CD1c-positive myeloid dendritic cell (primary cell): ENCODE data around the gene CNTRL.
"Not testable (repeated sequence)": the region's sequence is repeated elsewhere in the genome, so short reads cannot be mapped to it uniquely, and the experiment has no call there.

Experiments
- DNase-seq: peaks from one replicate; pipeline ENCODE4 v3.0.0-alpha.2; 2016; ENCODE audit errors: extremely low spot score

CNTRL gene

DNA sequence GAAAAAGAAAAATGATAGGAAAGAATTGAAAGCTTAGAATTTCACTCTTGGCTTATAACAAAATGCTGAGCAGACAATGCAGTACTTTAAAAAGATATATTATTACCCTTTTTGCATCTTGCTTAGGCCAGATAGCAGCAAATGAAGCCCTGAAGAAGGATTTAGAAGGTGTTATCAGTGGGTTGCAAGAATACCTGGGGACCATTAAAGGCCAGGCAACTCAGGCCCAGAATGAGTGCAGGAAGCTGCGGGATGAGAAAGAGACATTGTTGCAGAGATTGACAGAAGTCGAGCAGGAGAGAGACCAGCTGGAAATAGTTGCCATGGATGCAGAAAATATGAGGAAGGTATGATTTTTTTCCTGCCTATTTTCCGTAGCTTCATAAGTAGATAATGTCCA is 50.8 kb downstream of the CNTRL start:
- DNase-seq, result no peak

- DNase-seq, result not testable (repeated sequence)
Measured at GRCh38 chr9:121129384-121129783, 54.6 kb downstream of the CNTRL start.

- DNase-seq, result peak; percentile 11
Measured at GRCh38 chr9:121133104-121133816, 58.5 kb downstream of the CNTRL start.

DNA sequence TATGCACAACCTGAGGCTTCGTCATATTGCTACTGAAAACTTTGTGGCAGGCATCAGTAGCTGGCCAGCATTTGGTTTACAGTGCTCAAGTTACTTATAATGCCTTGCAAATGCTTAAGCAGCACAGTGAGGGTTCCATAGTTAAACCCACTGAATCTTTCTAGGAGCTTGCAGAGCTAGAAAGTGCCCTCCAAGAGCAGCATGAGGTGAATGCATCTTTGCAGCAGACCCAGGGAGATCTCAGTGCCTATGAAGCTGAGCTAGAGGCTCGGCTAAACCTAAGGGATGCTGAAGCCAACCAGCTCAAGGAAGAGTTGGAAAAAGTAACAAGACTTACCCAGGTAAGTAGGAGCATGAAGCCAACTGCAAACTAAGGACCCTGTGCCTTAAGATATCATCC is 60.9 kb downstream of the CNTRL start:
- no peak for DNase-seq

DNA sequence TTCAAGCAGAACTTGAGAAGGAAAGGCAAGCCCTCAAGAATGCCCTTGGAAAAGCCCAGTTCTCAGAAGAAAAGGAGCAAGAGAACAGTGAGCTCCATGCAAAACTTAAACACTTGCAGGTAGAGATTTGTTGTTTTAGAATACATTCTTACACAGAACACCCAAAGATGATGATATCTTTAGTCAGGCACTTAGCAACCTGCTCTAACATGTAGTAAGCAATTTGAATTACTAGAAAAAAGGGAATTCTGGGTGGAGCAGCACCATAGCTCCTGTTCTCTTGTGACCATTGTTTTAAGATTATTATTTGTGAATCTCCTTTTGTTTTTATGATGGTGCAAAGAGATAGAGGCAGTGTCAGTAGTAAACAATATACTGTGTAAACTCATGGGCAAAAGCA is 63.8 kb downstream of the CNTRL start:
- DNase-seq, result no peak

- DNase-seq, result no peak
Measured at GRCh38 chr9:121138973-121139372, 64.2 kb downstream of the CNTRL start.

DNA sequence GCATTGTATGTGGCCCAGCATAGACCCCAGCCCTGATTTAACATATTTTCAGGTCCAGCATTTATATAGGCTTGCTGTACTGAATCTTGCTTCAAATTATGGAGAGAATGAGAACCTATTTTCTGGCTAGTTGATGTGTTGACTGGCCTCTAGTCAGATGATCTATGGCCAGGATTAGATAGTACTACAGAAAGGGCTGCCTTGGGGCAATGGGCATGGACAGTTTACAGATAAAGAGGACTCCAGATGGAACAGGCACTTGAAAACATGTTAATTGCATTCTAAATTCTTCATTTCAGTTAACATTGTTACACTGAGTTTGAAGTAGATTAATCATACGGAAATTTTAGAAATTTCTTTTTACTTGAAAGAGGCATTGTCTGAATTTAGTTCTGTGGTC is 65.4 kb downstream of the CNTRL start:
- no peak for DNase-seq

- no peak for DNase-seq
Measured at GRCh38 chr9:121141306-121141705, 66.6 kb downstream of the CNTRL start.

DNA sequence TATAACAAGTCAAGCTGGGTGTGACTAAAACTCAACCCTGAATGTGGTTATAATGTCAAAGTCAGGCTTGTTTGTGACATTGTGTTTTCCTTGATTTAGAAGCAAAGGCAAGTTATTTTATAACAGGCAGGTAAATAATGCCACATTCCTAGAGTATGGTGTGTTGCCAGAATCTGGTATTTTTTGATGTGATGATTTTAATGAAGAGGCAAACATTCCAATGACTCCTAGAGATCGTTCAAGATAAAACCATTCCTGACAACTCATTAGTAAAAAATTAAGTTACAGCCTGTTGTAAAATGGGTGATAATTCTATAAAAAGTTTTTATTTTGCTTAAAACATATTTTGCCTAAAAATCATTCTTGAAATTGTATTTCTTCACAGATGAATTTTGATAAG is 67.0 kb downstream of the CNTRL start:
- DNase-seq, result no peak

DNA sequence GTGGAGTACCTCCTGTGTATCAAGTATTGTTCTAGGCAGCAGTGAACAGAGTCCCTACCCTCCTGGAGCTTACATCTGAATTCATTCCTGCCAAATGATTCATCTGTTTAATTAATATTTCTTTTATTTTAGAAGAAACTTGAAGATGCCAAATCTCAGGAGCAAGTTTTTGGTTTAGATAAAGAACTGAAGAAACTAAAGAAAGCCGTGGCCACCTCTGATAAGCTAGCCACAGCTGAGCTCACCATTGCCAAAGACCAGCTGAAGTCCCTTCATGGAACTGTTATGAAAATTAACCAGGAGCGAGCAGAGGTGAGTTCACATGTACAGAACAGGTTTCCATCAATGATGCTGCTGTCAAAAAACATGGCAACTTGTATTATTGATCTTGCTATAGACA is 69.0 kb downstream of the CNTRL start:
- DNase-seq, result no peak

DNA sequence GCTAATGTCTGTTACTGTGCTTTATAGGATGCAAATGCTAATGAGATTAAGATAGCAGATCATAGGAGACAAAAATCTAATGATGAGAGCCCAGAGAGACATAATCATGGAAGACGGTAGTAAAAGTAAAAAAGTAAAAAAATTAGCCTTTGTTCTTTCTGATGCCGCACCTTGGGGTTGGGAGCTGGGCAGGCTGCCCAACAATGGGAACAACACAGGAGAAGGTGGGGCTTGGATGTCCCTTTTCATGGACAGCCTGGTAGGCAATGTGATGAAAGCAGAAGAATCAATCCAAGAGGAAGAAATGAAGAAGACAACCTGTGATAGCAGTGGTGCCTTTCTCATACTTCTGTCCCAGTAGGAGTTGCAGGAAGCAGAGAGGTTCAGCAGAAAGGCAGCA is 69.7 kb downstream of the CNTRL start:
- DNase-seq, result no peak

GRCh38 chr9:121150188-121150587 is 75.4 kb downstream of the CNTRL start:
- no peak for DNase-seq

DNA sequence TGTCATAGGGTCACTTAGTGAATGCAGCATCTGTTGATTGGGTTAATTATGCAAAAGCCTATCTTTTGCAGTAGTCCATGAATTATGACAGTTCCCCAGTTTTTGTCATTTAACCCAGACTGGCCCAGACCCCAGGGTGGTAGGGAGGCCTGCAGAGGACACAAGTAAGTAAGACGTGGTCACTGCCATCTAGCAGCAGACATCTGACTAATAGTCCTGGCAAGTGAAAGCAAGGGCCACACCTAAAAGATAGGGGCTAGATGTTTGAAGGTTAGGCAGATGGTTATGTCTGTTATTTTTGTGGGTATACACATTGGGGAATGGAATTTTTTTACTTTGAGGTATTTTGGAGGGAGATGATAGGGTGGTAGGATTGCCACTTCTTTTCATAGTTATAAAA is 78.9 kb downstream of the CNTRL start:
- DNase-seq, result no peak

- no peak for DNase-seq
Measured at GRCh38 chr9:121154782-121155181, 80.0 kb downstream of the CNTRL start.

GRCh38 chr9:121156263-121156731 is 81.5 kb downstream of the CNTRL start:
- peak; percentile 11 for DNase-seq

- DNase-seq, result no peak
Measured at GRCh38 chr9:121157939-121158338, 83.2 kb downstream of the CNTRL start.

- DNase-seq, result peak; percentile 74
Measured at GRCh38 chr9:121160025-121160424, 85.3 kb downstream of the CNTRL start.

GRCh38 chr9:121168052-121168451 is 93.3 kb downstream of the CNTRL start:
- no peak for DNase-seq

GRCh38 chr9:121169094-121169601 is 94.4 kb downstream of the CNTRL start:
- no peak for DNase-seq

GRCh38 chr9:121171236-121171635 is 96.5 kb downstream of the CNTRL start:
- no peak for DNase-seq

DNA sequence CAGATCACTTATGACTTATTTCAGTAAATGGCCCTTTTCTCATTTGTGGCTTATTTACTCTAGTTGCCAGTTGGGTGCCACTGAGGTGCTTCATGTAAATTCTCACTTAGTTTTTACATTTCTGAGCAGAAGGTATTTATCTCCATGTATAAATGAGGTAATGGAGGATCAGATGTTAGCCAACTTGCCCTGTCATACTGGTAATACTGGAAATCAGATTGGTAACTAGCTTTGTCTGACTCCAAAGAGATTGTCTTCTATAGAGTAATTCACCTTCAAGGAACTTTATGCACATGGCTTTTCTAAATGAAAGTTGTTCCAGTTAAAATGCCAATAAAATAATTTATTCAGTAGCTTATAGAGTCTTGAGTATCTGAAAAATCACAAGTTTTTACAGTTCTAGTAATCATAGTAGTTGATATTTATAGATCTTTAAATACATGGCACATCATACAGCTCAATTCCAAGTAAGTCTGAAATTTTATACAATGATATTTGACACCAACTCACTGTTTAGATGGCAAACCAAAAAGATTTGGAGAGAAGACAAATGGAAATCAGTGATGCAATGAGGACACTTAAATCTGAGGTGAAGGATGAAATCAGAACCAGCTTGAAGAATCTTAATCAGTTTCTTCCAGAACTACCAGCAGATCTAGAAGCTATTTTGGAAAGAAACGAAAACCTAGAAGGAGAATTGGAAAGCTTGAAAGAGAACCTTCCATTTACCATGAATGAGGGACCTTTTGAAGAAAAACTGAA is 98.2 kb downstream of the CNTRL start:
- no peak for DNase-seq

DNA sequence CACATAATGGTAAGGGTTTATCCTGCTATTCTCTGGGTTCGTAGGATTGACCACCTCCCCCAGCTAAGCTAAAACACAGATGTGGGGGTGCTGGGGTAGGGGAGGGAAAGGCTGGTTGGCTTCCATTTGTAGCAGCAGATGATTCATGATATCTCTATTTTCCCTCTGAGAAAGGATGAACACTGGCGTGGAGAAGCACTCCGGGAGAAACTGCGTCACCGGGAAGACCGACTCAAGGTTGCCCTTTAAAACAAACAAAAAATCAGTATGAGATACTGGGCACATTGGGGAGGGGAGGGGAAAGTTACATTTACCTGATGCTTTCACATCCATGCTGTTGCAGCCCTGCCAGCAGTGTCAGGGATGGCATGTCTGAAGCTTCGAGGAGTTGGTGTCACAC is 98.7 kb downstream of the CNTRL start:
- no peak for DNase-seq
